H9 (cell line): Measurements from ENCODE around the gene MAST2. TPM values are rescaled to one million over a fixed set of nuclear protein-coding genes. Genes with fewer than 3 reads are reported as not detected.
A peak's percentile ranks its signal among the peaks of the same experiment; 100 is the strongest.
"Not testable (repeated sequence)": the region's sequence is repeated elsewhere in the genome, so short reads cannot be mapped to it uniquely, and the experiment has no call there.

Source experiments
- DNase-seq: peaks from one replicate; pipeline ENCODE4 v3.0.0-alpha.2; 2017
- H2AFZ ChIP-seq: one replicate; pipeline ENCODE4 v1.6.1; 2013; ENCODE audit warnings: mild to moderate bottlenecking, low read length, control low read depth, moderate library complexity
- H2AK5ac ChIP-seq: 2 replicates; pipeline ENCODE4 v1.6.1; 2013; ENCODE audit warnings: low read length, control low read depth, mixed read lengths; ENCODE audit not compliant: insufficient read length
- H2BK120ac ChIP-seq: one replicate; pipeline ENCODE4 v1.6.1; 2013; ENCODE audit warnings: low read depth, mild to moderate bottlenecking, low read length, control low read depth, inconsistent platforms; ENCODE audit not compliant: poor library complexity, severe bottlenecking
- H2BK12ac ChIP-seq: 2 replicates; pipeline ENCODE4 v1.6.1; 2013; ENCODE audit warnings: low read length, control low read depth, mixed read lengths, low read depth; ENCODE audit not compliant: insufficient read length
- H2BK15ac ChIP-seq: 2 replicates; pipeline ENCODE4 v1.6.1; 2013; ENCODE audit warnings: low read depth, low read length, control low read depth
- H2BK20ac ChIP-seq: one replicate; pipeline ENCODE4 v1.6.1; 2013; ENCODE audit warnings: low read depth, mild to moderate bottlenecking, low read length, control low read depth, inconsistent platforms; ENCODE audit not compliant: poor library complexity, severe bottlenecking
- H2BK5ac ChIP-seq: 2 replicates; pipeline ENCODE4 v1.6.1; 2013; ENCODE audit warnings: low read length, control low read depth, mixed read lengths; ENCODE audit not compliant: insufficient read length
- H3K14ac ChIP-seq: 2 replicates; pipeline ENCODE4 v1.6.1; 2013; ENCODE audit warnings: low read length, control low read depth; ENCODE audit not compliant: insufficient read depth
- H3K18ac ChIP-seq: 2 replicates; pipeline ENCODE4 v1.6.1; 2013; ENCODE audit warnings: low read depth, mild to moderate bottlenecking, mixed read lengths, low read length, control low read depth; ENCODE audit not compliant: insufficient read length
- H3K23ac ChIP-seq: 2 replicates; pipeline ENCODE4 v1.6.1; 2013; ENCODE audit warnings: low read length, control low read depth, mixed read lengths, low read depth; ENCODE audit not compliant: insufficient read length
- H3K23me2 ChIP-seq: 2 replicates; pipeline ENCODE4 v1.6.1; 2013; ENCODE audit warnings: low read depth, mild to moderate bottlenecking, mixed read lengths, low read length, control low read depth; ENCODE audit not compliant: insufficient read length, poor library complexity, severe bottlenecking
- H3K27ac ChIP-seq: 2 replicates; pipeline ENCODE4 v1.5.1; 2013; ENCODE audit warnings: low read length, control low read depth, mixed read lengths, low read depth; ENCODE audit not compliant: insufficient read length
- H3K27me3 ChIP-seq: 2 replicates; pipeline ENCODE4 v1.6.1; 2013; ENCODE audit warnings: low read length, control low read depth, inconsistent platforms; ENCODE audit not compliant: insufficient read depth
- H3K4ac ChIP-seq: 2 replicates; pipeline ENCODE4 v1.6.1; 2013; ENCODE audit warnings: low read depth, mild to moderate bottlenecking, control low read depth, inconsistent platforms, low read length, moderate library complexity
- H3K4me1 ChIP-seq: 2 replicates; pipeline ENCODE4 v1.6.1; 2013; ENCODE audit warnings: low read length, control low read depth, inconsistent platforms; ENCODE audit not compliant: insufficient read depth
- H3K4me2 ChIP-seq: 2 replicates; pipeline ENCODE4 v1.6.1; 2013; ENCODE audit warnings: low read length, control low read depth, mixed read lengths; ENCODE audit not compliant: insufficient read length, insufficient read depth
- H3K56ac ChIP-seq: 2 replicates; pipeline ENCODE4 v1.6.1; 2013; ENCODE audit warnings: low read depth, mild to moderate bottlenecking, mixed read lengths, low read length, control low read depth; ENCODE audit not compliant: insufficient read length
- H3K79me1 ChIP-seq: 2 replicates; pipeline ENCODE4 v1.6.1; 2013; ENCODE audit warnings: low read depth, mild to moderate bottlenecking, moderate library complexity, low read length, control low read depth, inconsistent platforms; ENCODE audit not compliant: insufficient read depth, poor library complexity, severe bottlenecking
- H3K79me2 ChIP-seq: 2 replicates; pipeline ENCODE4 v1.6.1; 2013; ENCODE audit warnings: low read length, control low read depth, inconsistent platforms; ENCODE audit not compliant: insufficient read depth
- H3K9ac ChIP-seq: 2 replicates; pipeline ENCODE4 v1.6.1; 2013; ENCODE audit warnings: low read length, control low read depth, mixed read lengths; ENCODE audit not compliant: insufficient read length; ENCODE audit errors: extremely low read depth
- H3K9me3 ChIP-seq: one replicate; pipeline ENCODE4 v1.6.1; 2013; ENCODE audit warnings: low read depth, low read length, inconsistent platforms; ENCODE audit not compliant: control insufficient read depth
- H3T11ph ChIP-seq: one replicate; pipeline ENCODE4 v1.6.1; 2013; ENCODE audit warnings: mild to moderate bottlenecking, low read length, control low read depth, inconsistent platforms
- H4K20me1 ChIP-seq: one replicate; pipeline ENCODE4 v1.6.1; 2013; ENCODE audit not compliant: control insufficient read depth, insufficient read length, insufficient read depth
- H4K5ac ChIP-seq: 2 replicates; pipeline ENCODE4 v1.6.1; 2013; ENCODE audit warnings: low read depth, mild to moderate bottlenecking, mixed read lengths, low read length, control low read depth; ENCODE audit not compliant: insufficient read length
- H4K8ac ChIP-seq: replicated peaks from 2 replicates; pipeline ENCODE4 v1.6.1; 2013; ENCODE audit warnings: low read length, control low read depth, mixed read lengths, low read depth; ENCODE audit not compliant: insufficient read length
- H4K91ac ChIP-seq: 2 replicates; pipeline ENCODE4 v1.6.1; 2013; ENCODE audit warnings: low read depth, mild to moderate bottlenecking, moderate library complexity, mixed read lengths, low read length, control low read depth; ENCODE audit not compliant: insufficient read length
- H3K27ac Mint-ChIP-seq, 3 experiments: 2 replicates in 2 of 3; 3 replicates in 1 of 3; pipeline ENCODE4 v1.8.0; 2020 to 2021; ENCODE audit warnings: mixed read lengths in 3 of 3, mild to moderate bottlenecking in 1 of 3, moderate library complexity in 1 of 3
- H3K27me3 Mint-ChIP-seq: 2 replicates; pipeline ENCODE4 v1.8.0; 2021; ENCODE audit warnings: low read depth, mild to moderate bottlenecking, moderate library complexity, mixed read lengths
- H3K36me3 Mint-ChIP-seq, 3 experiments: 2 replicates in 2 of 3; 3 replicates in 1 of 3; pipeline ENCODE4 v1.8.0; 2020 to 2021; ENCODE audit warnings: low read depth in 3 of 3, mixed read lengths in 3 of 3; ENCODE audit not compliant: insufficient read depth in 1 of 3
- H3K4me1 Mint-ChIP-seq, 2 experiments: 2 replicates each; pipeline ENCODE4 v1.8.0; 2020; ENCODE audit warnings: mixed read lengths in 2 of 2
- H3K4me3 Mint-ChIP-seq, 2 experiments: 2 replicates in 1 of 2; 3 replicates in 1 of 2; pipeline ENCODE4 v1.8.0; 2020 to 2021; ENCODE audit warnings: mild to moderate bottlenecking in 2 of 2, mixed read lengths in 2 of 2, moderate library complexity in 1 of 2
- H3K9me3 Mint-ChIP-seq, 2 experiments: 2 replicates in 1 of 2; 3 replicates in 1 of 2; pipeline ENCODE4 v1.8.0; 2020; ENCODE audit warnings: mild to moderate bottlenecking in 2 of 2, mixed read lengths in 2 of 2, moderate library complexity in 1 of 2
- CTCF ChIP-seq: fragments of 200-600 bp; sonication (generic); conservative IDR thresholded peaks from 3 replicates; pipeline ENCODE4 v1.8.0; 2021; ENCODE audit warnings: antibody characterized with exemption, mild to moderate bottlenecking
- WGBS: extraction: QIAGEN DNeasy Blood & Tissue Kit; methylation state at CpG from one replicate; pipeline ENCODE4 v1.1.7; 2013; ENCODE audit warnings: missing lambda C conversion rate, low lambda C conversion rate, mixed read lengths; ENCODE audit not compliant: insufficient read length; ENCODE audit errors: extremely low coverage; 5-methylcytosine and 5-hydroxymethylcytosine counted together
- total RNA-seq: library from RNA; stranded (reverse); gene quantifications from 2 replicates; pipeline ENCODE4 v1.2.1, GENCODE V29; 2021

The MAST2 gene
- total RNA-seq, 1 experiment from 2014 or later: 28.8 TPM

GRCh38 chr1:45926330-45926729 lies 122.9 kb downstream of the MAST2 start:
- no peaks in the 10 kb centered on the region for H3K23me2 ChIP-seq
- no peak overlapping the region for H2AFZ ChIP-seq
- H2BK5ac ChIP-seq: no peak overlapping the region
- H3K36me3 Mint-ChIP-seq: 0 out of 7 replicates have a peak, but pooled peaks cover 0 to 1% (median 0%) of the 10 kb centered on the region in 3 experiments
- no peak for DNase-seq
- H4K91ac ChIP-seq: no peak overlapping the region
- no peaks in the 10 kb centered on the region; a peak in 1 of 5 replicates for H3K9me3 Mint-ChIP-seq
- H2BK120ac ChIP-seq: no peak overlapping the region
- H3K4me1 Mint-ChIP-seq: peaks cover 68 to 73% of the 10 kb centered on the region in 2 experiments
- no peak overlapping the region for H3T11ph ChIP-seq
- H3K4me2 ChIP-seq: peak overlapping the region; percentile 54
- H2BK12ac ChIP-seq: no peak overlapping the region
- no peak overlapping the region for H4K8ac ChIP-seq
- no peak for TF ChIP-seq CTCF
- H3K23ac ChIP-seq: no peak overlapping the region
- H4K20me1 ChIP-seq: no peaks in the 10 kb centered on the region
- H3K4me3 Mint-ChIP-seq: peak overlapping the region; percentile 59 to 76
- H3K79me1 ChIP-seq: no peaks in the 10 kb centered on the region
- no peaks in the 10 kb centered on the region for H3K79me2 ChIP-seq
- H3K18ac ChIP-seq: no peak overlapping the region
- peak overlapping the region; percentile 81 to 99 (median 92) for H3K27ac Mint-ChIP-seq
- WGBS: no CpG with 5 or more reads among the region's 2 CpGs
- H3K9ac ChIP-seq: no peak overlapping the region
- H4K5ac ChIP-seq: no peak overlapping the region
- H3K27ac ChIP-seq: peak overlapping the region; percentile 72
- no peaks in the 10 kb centered on the region for H3K27me3 Mint-ChIP-seq
- H2BK15ac ChIP-seq: no peak overlapping the region
- H3K4me1 ChIP-seq: peaks cover 22% of the 10 kb centered on the region
- H3K14ac ChIP-seq: no peak overlapping the region
- no peak overlapping the region for H2BK20ac ChIP-seq
- no peak overlapping the region for H2AK5ac ChIP-seq
- H3K4ac ChIP-seq: no peak overlapping the region
- no peaks in the 10 kb centered on the region for H3K9me3 ChIP-seq
- no peak overlapping the region for H3K56ac ChIP-seq
- H3K27me3 ChIP-seq: no peaks in the 10 kb centered on the region

GRCh38 chr1:45927231-45927915 lies 124.0 kb downstream of the MAST2 start:
- not testable (repeated sequence) for H2BK12ac ChIP-seq, H3K79me2 ChIP-seq, H2BK20ac ChIP-seq, H2BK15ac ChIP-seq, H3K27me3 ChIP-seq, H3K14ac ChIP-seq, H2AK5ac ChIP-seq, H3K27ac ChIP-seq, H3K23ac ChIP-seq, H2AFZ ChIP-seq, H3K18ac ChIP-seq, H3T11ph ChIP-seq, H3K9ac ChIP-seq, H2BK120ac ChIP-seq, H2BK5ac ChIP-seq, H3K23me2 ChIP-seq, H3K56ac ChIP-seq, H3K36me3 Mint-ChIP-seq, H3K79me1 ChIP-seq, H4K91ac ChIP-seq, H3K4ac ChIP-seq, H4K20me1 ChIP-seq, H4K5ac ChIP-seq, H3K27me3 Mint-ChIP-seq, H3K9me3 ChIP-seq, H3K9me3 Mint-ChIP-seq, H4K8ac ChIP-seq
- Histone ChIP-seq H3K4me1 (peaks cover 22% of the 10 kb centered on the region), H3K4me2 (peak overlapping the region; percentile 54)
- Mint-ChIP-seq H3K4me1 (peaks cover 64 to 67% of the 10 kb centered on the region in 2 experiments), H3K4me3 (peak overlapping the region; percentile 59 to 76), H3K27ac (peak overlapping the region; percentile 81 to 99 (median 92))
- WGBS: no CpG with 5 or more reads among the region's 14 CpGs
- peak; percentile 68 for DNase-seq
